IMR-90 (cell line): ENCODE data around the gene PERM1. TPM values are rescaled to one million over a fixed set of nuclear protein-coding genes. Genes with fewer than 3 reads are reported as not detected.

ENCODE experiments used
- ATAC-seq: fragments of 200-7000 bp; cut with Tn5 transposase; 2 replicates; pipeline ENCODE4 v1.9.1; 2020; ENCODE audit warnings: low read depth, mild to moderate bottlenecking, moderate library complexity
- BruUV-seq: library from RNA; stranded (reverse); fragments of 400-500 nt; replicated peaks from 2 replicates; lab custom pipeline; 2021; lab: Mats Ljungman, UMichigan
- CTCF ChIA-PET: fragments of 300-600 bp; formaldehyde crosslinking; extraction: SDS; loops from one replicate; lab custom pipeline; 2021; ENCODE audit warnings: antibody characterized with exemption; lab: Yijun Ruan, JAX
- POLR2A ChIA-PET: fragments of 300-600 bp; sonication (Branson Sonifier 250); formaldehyde crosslinking; loops from one replicate; lab custom pipeline; 2022; ENCODE audit warnings: antibody characterized with exemption; ENCODE audit not compliant: unreplicated experiment; lab: Charles Lee
- DNase-seq: peaks from one replicate; pipeline ENCODE4 v3.0.0; 2013
- H2AFZ ChIP-seq: replicated peaks from 2 replicates; pipeline ENCODE3; 2013; ENCODE audit warnings: low read length, mild to moderate bottlenecking; ENCODE audit not compliant: poor library complexity
- H2AK5ac ChIP-seq: 2 replicates; pipeline ENCODE4 v1.6.1; 2013; ENCODE audit warnings: low read depth, low read length, inconsistent platforms
- H2AK9ac ChIP-seq: replicated peaks from 2 replicates; pipeline ENCODE3; 2013; ENCODE audit warnings: mild to moderate bottlenecking, low read depth, low read length, moderate library complexity; ENCODE audit not compliant: poor library complexity
- H2BK120ac ChIP-seq: 2 replicates; pipeline ENCODE4 v1.6.1; 2013; ENCODE audit warnings: low read depth, low read length, inconsistent platforms
- H2BK15ac ChIP-seq: 3 replicates; pipeline ENCODE4 v1.6.1; 2013; ENCODE audit warnings: low read depth, low read length, inconsistent platforms
- H2BK20ac ChIP-seq: 2 replicates; pipeline ENCODE4 v1.6.1; 2013; ENCODE audit warnings: low read depth, mild to moderate bottlenecking, inconsistent platforms, low read length, moderate library complexity
- H2BK5ac ChIP-seq: 2 replicates; pipeline ENCODE4 v1.6.1; 2013; ENCODE audit warnings: mild to moderate bottlenecking, low read depth, low read length, inconsistent platforms; ENCODE audit not compliant: poor library complexity, severe bottlenecking
- H3K14ac ChIP-seq: replicated peaks from 2 replicates; pipeline ENCODE4 v1.6.1; 2013; ENCODE audit warnings: low read depth, low read length, inconsistent platforms
- H3K18ac ChIP-seq: 2 replicates; pipeline ENCODE4 v1.6.1; 2013; ENCODE audit warnings: low read depth, low read length, control low read depth
- H3K23ac ChIP-seq: 2 replicates; pipeline ENCODE4 v1.6.1; 2013; ENCODE audit warnings: low read depth, low read length, inconsistent platforms
- H3K27ac ChIP-seq: 2 replicates; pipeline ENCODE4 v1.5.1; 2013; ENCODE audit warnings: mild to moderate bottlenecking, control low read depth, low read length; ENCODE audit not compliant: insufficient read depth
- H3K27me3 ChIP-seq: 2 replicates; pipeline ENCODE4 v1.6.1; 2013; ENCODE audit warnings: low read length; ENCODE audit not compliant: control insufficient read depth, insufficient read depth
- H3K36me3 ChIP-seq: 2 replicates; pipeline ENCODE4 v1.6.1; 2013; ENCODE audit warnings: low read length, mixed read lengths; ENCODE audit not compliant: control insufficient read depth, insufficient read depth
- H3K4ac ChIP-seq: 2 replicates; pipeline ENCODE4 v1.6.1; 2013; ENCODE audit warnings: low read depth, low read length, inconsistent platforms
- H3K4me1 ChIP-seq: 2 replicates; pipeline ENCODE4 v1.6.1; 2013; ENCODE audit warnings: low read length, mixed read lengths; ENCODE audit not compliant: control insufficient read depth, insufficient read depth
- H3K4me2 ChIP-seq: 2 replicates; pipeline ENCODE4 v1.6.1; 2013; ENCODE audit warnings: low read depth, mild to moderate bottlenecking, control low read depth, low read length, moderate library complexity
- H3K4me3 ChIP-seq: 2 replicates; pipeline ENCODE4 v1.5.1; 2013; ENCODE audit warnings: low read depth, mild to moderate bottlenecking, control low read depth, low read length, moderate library complexity; ENCODE audit not compliant: insufficient read depth
- H3K56ac ChIP-seq: 2 replicates; pipeline ENCODE4 v1.6.1; 2013; ENCODE audit warnings: low read length, inconsistent platforms; ENCODE audit not compliant: insufficient read depth; ENCODE audit errors: extremely low read depth
- H3K79me1 ChIP-seq, 2 experiments: 2 replicates each; pipeline ENCODE4 v1.6.1; 2013; ENCODE audit warnings: low read length in 2 of 2, inconsistent platforms in 1 of 2, low read depth in 1 of 2
- H3K9ac ChIP-seq: 2 replicates; pipeline ENCODE4 v1.6.1; 2013; ENCODE audit warnings: low read depth, low read length, control low read depth
- H3K9me1 ChIP-seq: 2 replicates; pipeline ENCODE4 v1.6.1; 2013; ENCODE audit warnings: low read length, inconsistent platforms; ENCODE audit not compliant: insufficient read depth
- H3K9me3 ChIP-seq: 2 replicates; pipeline ENCODE4 v1.6.1; 2013; ENCODE audit warnings: low read length; ENCODE audit not compliant: control insufficient read depth, insufficient read depth
- H4K20me1 ChIP-seq: 2 replicates; pipeline ENCODE4 v1.6.1; 2013; ENCODE audit warnings: low read length, inconsistent platforms; ENCODE audit not compliant: insufficient read depth
- H4K5ac ChIP-seq: 2 replicates; pipeline ENCODE4 v1.6.1; 2013; ENCODE audit warnings: mild to moderate bottlenecking, low read depth, low read length, control low read depth
- H4K8ac ChIP-seq, 2 experiments: 2 replicates each; pipeline ENCODE4 v1.6.1; 2013; ENCODE audit warnings: low read depth in 2 of 2, low read length in 2 of 2, control low read depth in 1 of 2, inconsistent platforms in 1 of 2
- H4K91ac ChIP-seq: 2 replicates; pipeline ENCODE4 v1.6.1; 2013; ENCODE audit warnings: low read depth, low read length, inconsistent platforms; ENCODE audit not compliant: insufficient read depth
- CEBPB ChIP-seq: IDR thresholded peaks from 2 replicates; pipeline ENCODE4 v1.6.1; 2012; ENCODE audit warnings: low read depth, low read length, improper control_type of control experiment
- MAFK ChIP-seq: IDR thresholded peaks from 2 replicates; pipeline ENCODE4 v1.6.1; 2012; ENCODE audit warnings: low read depth, low read length, improper control_type of control experiment
- MXI1 ChIP-seq: IDR thresholded peaks from 2 replicates; pipeline ENCODE4 v1.6.1; 2012; ENCODE audit warnings: low read depth, mild to moderate bottlenecking, low read length, moderate library complexity, borderline replicate concordance
- POLR2A ChIP-seq: IDR thresholded peaks from 2 replicates; pipeline ENCODE4 v1.6.1; 2012; ENCODE audit warnings: mild to moderate bottlenecking, low read depth, low read length
- RAD21 ChIP-seq: IDR thresholded peaks from 2 replicates; pipeline ENCODE4 v1.6.1; 2012; ENCODE audit warnings: low read length, improper control_type of control experiment
- RCOR1 ChIP-seq: IDR thresholded peaks from 2 replicates; pipeline ENCODE4 v1.6.1; 2012; ENCODE audit warnings: mild to moderate bottlenecking, low read length, improper control_type of control experiment; ENCODE audit not compliant: insufficient replicate concordance
- RFX5 ChIP-seq: IDR thresholded peaks from 2 replicates; pipeline ENCODE4 v1.8.0; 2012; ENCODE audit warnings: low read depth, mild to moderate bottlenecking, low read length, moderate library complexity
- WGBS, 2 experiments: methylation state at CpG; one replicate each; pipeline versions ENCODE4 v1.1.5 to v1.1.7; 2013; ENCODE audit warnings: missing lambda C conversion rate in 2 of 2; ENCODE audit not compliant: insufficient read length in 1 of 2; ENCODE audit errors: extremely low coverage in 2 of 2; 5-methylcytosine and 5-hydroxymethylcytosine counted together
- dilution Hi-C: fragments of 300-500 bp; cut with HindIII; formaldehyde crosslinking; loops from one replicate; pipeline ENCODE4 v1.14.3; 2018; ENCODE audit warnings: low sequenced_read_pairs; ENCODE audit not compliant: unreplicated experiment
- in situ Hi-C: fragments of 300-500 bp; cut with MboI; formaldehyde crosslinking; loops from 3 replicates; pipeline ENCODE4 v1.14.3; 2019; ENCODE audit warnings: low sequenced_read_pairs, inconsistent platforms, mixed read lengths
- intact Hi-C: fragments of 100-400 bp; cut with micrococcal nuclease; formaldehyde crosslinking; loops from 2 replicates; pipeline ENCODE4 v1.10.0; 2022
- polyA plus RNA-seq, 3 experiments: library from polyadenylated mRNA; depleted of rRNA; stranded (reverse); fragments of >200 nt; gene quantifications; 2 replicates each; pipeline ENCODE4 v1.2.3, GENCODE V29; 2012; ENCODE audit warnings: low replicate concordance in 1 of 3
- total RNA-seq: library from RNA; depleted of rRNA; stranded (reverse); fragments of >200 nt; gene quantifications from 2 replicates; pipeline ENCODE4 v1.2.3, GENCODE V29; 2012
- TF ChIP-seq, protein P1 (sequence below): fragments of 150-350 bp; IDR thresholded peaks from 2 replicates; pipeline ENCODE4 v1.6.1; 2017; ENCODE audit warnings: mild to moderate bottlenecking, antibody characterized with exemption, low read length, low read depth

The PERM1 gene
- total and polyA plus RNA-seq, 2 of the 4 experiments (the other 2 are of a cell fraction): not detected

DNA sequence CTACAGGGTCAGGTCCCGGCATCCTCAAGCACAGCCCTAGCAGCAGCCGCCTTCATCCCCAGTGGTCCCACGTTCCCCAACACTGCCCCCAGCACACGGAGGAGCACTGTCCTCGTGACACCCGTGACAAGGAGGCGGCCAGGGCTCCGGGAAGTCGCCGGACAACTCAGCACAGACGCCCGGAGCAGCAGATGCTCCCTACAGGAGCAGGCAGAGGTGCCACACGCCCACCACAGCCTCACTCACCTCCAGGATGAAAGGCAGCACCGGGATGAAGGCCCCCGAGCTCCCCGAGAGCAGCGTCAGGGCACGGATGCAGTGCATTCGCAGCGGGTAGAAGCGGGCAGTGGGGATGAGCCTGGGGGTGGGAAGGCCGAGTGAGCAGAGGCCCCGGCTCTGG, 31.0 kb downstream of the PERM1 start:
- CTCF ChIA-PET: no interaction called here
- dilution Hi-C loops: no loop called here
- ATAC-seq (no peak), DNase-seq (no peak)
- no peaks in the 10 kb centered on the region for H3K4me1 ChIP-seq
- peaks cover 9 to 25% of the 10 kb centered on the region in 2 experiments for H3K79me1 ChIP-seq
- H2BK5ac ChIP-seq: no peak overlapping the region
- H3K23ac ChIP-seq: no peak overlapping the region
- no peak overlapping the region for H4K5ac ChIP-seq
- WGBS, 2 experiments: 89% methylated on average over 7 of the region's 23 CpGs; no CpG with 5 or more reads in 1 of the 2 experiments
- H4K20me1 ChIP-seq: peaks cover 17% of the 10 kb centered on the region
- no peak overlapping the region for H3K4me2 ChIP-seq
- intact Hi-C loops: loop anchor here (1.0 kb wide), 1 partner anchor 47 kb away; no protein-coding TSS in a partner anchor
- no peak overlapping the region for H3K56ac ChIP-seq
- H4K91ac ChIP-seq: no peak overlapping the region
- H3K18ac ChIP-seq: no peak overlapping the region
- no TSS peak for BruUV-seq
- H3K27ac ChIP-seq: no peak overlapping the region
- in situ Hi-C loops: no loop called here
- H3K27me3 ChIP-seq: no peaks in the 10 kb centered on the region
- H3K36me3 ChIP-seq: peaks cover 85% of the 10 kb centered on the region
- no peak overlapping the region for H2BK120ac ChIP-seq
- H4K8ac ChIP-seq: no peak overlapping the region
- no peak overlapping the region for H2AK5ac ChIP-seq
- no peak overlapping the region for H2BK20ac ChIP-seq
- H3K9me1 ChIP-seq: peaks cover 7% of the 10 kb centered on the region
- H2AK9ac ChIP-seq: no peak overlapping the region
- no peak overlapping the region for H3K4ac ChIP-seq
- no peak overlapping the region for H3K14ac ChIP-seq
- POLR2A ChIA-PET: no interaction called here
- no peak overlapping the region for H2AFZ ChIP-seq
- H2BK15ac ChIP-seq: no peak overlapping the region
- no peak overlapping the region for H3K4me3 ChIP-seq
- no peak overlapping the region for H3K9ac ChIP-seq
- no peaks in the 10 kb centered on the region for H3K9me3 ChIP-seq
- TF ChIP-seq CEBPB (no peak), RFX5 (no peak), POLR2A (no peak), RCOR1 (no peak), MAFK (no peak), RAD21 (no peak), MXI1 (no peak)
- TF ChIP-seq, protein P1, sequence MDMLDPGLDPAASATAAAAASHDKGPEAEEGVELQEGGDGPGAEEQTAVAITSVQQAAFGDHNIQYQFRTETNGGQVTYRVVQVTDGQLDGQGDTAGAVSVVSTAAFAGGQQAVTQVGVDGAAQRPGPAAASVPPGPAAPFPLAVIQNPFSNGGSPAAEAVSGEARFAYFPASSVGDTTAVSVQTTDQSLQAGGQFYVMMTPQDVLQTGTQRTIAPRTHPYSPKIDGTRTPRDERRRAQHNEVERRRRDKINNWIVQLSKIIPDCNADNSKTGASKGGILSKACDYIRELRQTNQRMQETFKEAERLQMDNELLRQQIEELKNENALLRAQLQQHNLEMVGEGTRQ: no peak
